HCT116 (cell line): ENCODE data around the gene UBA5. TPM values are rescaled to one million over a fixed set of nuclear protein-coding genes. Genes with fewer than 3 reads are reported as not detected.

Source experiments
- ATAC-seq: fragments of 200-7000 bp; cut with Tn5 transposase; 2 replicates; pipeline ENCODE4 v1.9.1; 2020; ENCODE audit warnings: mild to moderate bottlenecking, moderate library complexity
- BruUV-seq: library from RNA; stranded (reverse); fragments of 400-500 nt; replicated peaks from 2 replicates; lab custom pipeline; 2021; lab: Mats Ljungman, UMichigan
- CTCF ChIA-PET: fragments of 300-600 bp; sonication (Branson Sonifier 250); formaldehyde crosslinking; loops from one replicate; lab custom pipeline; 2021; ENCODE audit warnings: antibody characterized with exemption; lab: Charles Lee
- POLR2A ChIA-PET: fragments of 300-600, 350-600 bp; sonication (Branson Sonifier 250); formaldehyde crosslinking; loops from one replicate; lab custom pipeline; 2021; ENCODE audit warnings: antibody characterized with exemption; lab: Charles Lee
- RAD21 ChIA-PET, 2 experiments: fragments of 300-600 bp; sonication (Branson Sonifier 250); formaldehyde crosslinking; loops; one replicate each; lab custom pipeline; 2023; ENCODE audit warnings: low total read pairs in 2 of 2; ENCODE audit not compliant: uncharacterized antibody in 2 of 2, unreplicated experiment in 2 of 2, low non-redundant PET in 1 of 2; lab: Charles Lee
- DNase-seq: peaks from one replicate; pipeline ENCODE4 v3.0.0-alpha.2; 2010; ENCODE audit warnings: low read depth, low spot score
- H2AFZ ChIP-seq: fragments of 200-600 bp; shearing (Covaris generic), sonication (generic); 2 replicates; pipeline ENCODE4 v1.6.1; 2017; ENCODE audit warnings: low read depth, mixed run types, mixed read lengths, antibody characterized with exemption, low read length; ENCODE audit not compliant: poor library complexity, severe bottlenecking
- H3K27ac ChIP-seq: 2 replicates; pipeline ENCODE4 v1.5.1; 2012; ENCODE audit warnings: low read depth, low read length
- H3K27me3 ChIP-seq: fragments of 200-600 bp; sonication (generic); 2 replicates; pipeline ENCODE4 v1.6.1; 2016; ENCODE audit warnings: mixed run types, low read length, mixed read lengths; ENCODE audit not compliant: insufficient read depth
- H3K36me3 ChIP-seq, 2 experiments: fragments of 200-500 bp in 1 of 2; fragments of 200-600 bp in 1 of 2; sonication (Bioruptor generic) in 1 of 2; sonication (generic) in 1 of 2; 2 replicates each; pipeline versions ENCODE4 v1.5.1 to v1.6.1; 2014 to 2016; ENCODE audit warnings: low read length in 2 of 2, inconsistent platforms in 1 of 2, mixed read lengths in 1 of 2, mixed run types in 1 of 2; ENCODE audit not compliant: insufficient read depth in 2 of 2, control insufficient read depth in 1 of 2
- H3K4me1 ChIP-seq, 2 experiments: fragments of 200-600 bp in 1 of 2; sonication (generic) in 1 of 2; 2 replicates each; pipeline versions ENCODE4 v1.5.1 to v1.6.1; 2012 to 2017; ENCODE audit warnings: low read length in 2 of 2, inconsistent platforms in 1 of 2, mild to moderate bottlenecking in 1 of 2, mixed read lengths in 1 of 2, mixed run types in 1 of 2, moderate library complexity in 1 of 2; ENCODE audit not compliant: insufficient read depth in 2 of 2, control insufficient read depth in 1 of 2
- H3K4me2 ChIP-seq: fragments of 200-600 bp; sonication (generic); 2 replicates; pipeline ENCODE4 v1.6.1; 2017; ENCODE audit warnings: mixed run types, low read length, mixed read lengths
- H3K4me3 ChIP-seq, 2 experiments: fragments of 200-600 bp in 1 of 2; sonication (generic) in 1 of 2; replicated peaks in 1 of 2; 2 replicates each; pipeline ENCODE4 v1.5.1; 2011 to 2016; ENCODE audit warnings: low read length in 2 of 2, control low read depth in 1 of 2, low read depth in 1 of 2, mild to moderate bottlenecking in 1 of 2, mixed read lengths in 1 of 2, mixed run types in 1 of 2
- H3K79me2 ChIP-seq: fragments of 200-600 bp; sonication (generic); 2 replicates; pipeline ENCODE4 v1.6.1; 2017; ENCODE audit warnings: mild to moderate bottlenecking, mixed run types, low read length, moderate library complexity, mixed read lengths; ENCODE audit not compliant: insufficient read depth
- H3K9ac ChIP-seq: fragments of 200-600 bp; sonication (generic); 2 replicates; pipeline ENCODE4 v1.6.1; 2016; ENCODE audit warnings: low read length, mixed read lengths
- H3K9me2 ChIP-seq: fragments of 200-600 bp; sonication (generic), shearing (Covaris generic); 2 replicates; pipeline ENCODE4 v1.6.1; 2017; ENCODE audit warnings: mixed run types, mild to moderate bottlenecking, moderate library complexity; ENCODE audit not compliant: insufficient read depth
- H3K9me3 ChIP-seq, 2 experiments: fragments of 200-500 bp in 1 of 2; fragments of 200-600 bp in 1 of 2; sonication (Bioruptor generic) in 1 of 2; sonication (generic) in 1 of 2; 2 replicates each; pipeline ENCODE4 v1.6.1; 2014 to 2017; ENCODE audit warnings: low read length in 2 of 2, mixed read lengths in 2 of 2, inconsistent platforms in 1 of 2, low read depth in 1 of 2, mild to moderate bottlenecking in 1 of 2, mixed run types in 1 of 2, moderate library complexity in 1 of 2; ENCODE audit not compliant: control insufficient read depth in 1 of 2, insufficient read depth in 1 of 2
- H4K20me1 ChIP-seq: fragments of 200-600 bp; sonication (generic), shearing (Covaris generic); 2 replicates; pipeline ENCODE4 v1.6.1; 2017; ENCODE audit warnings: mixed run types, mild to moderate bottlenecking, moderate library complexity; ENCODE audit not compliant: insufficient read depth
- CBX3 ChIP-seq: IDR thresholded peaks from 2 replicates; pipeline ENCODE4 v1.6.1; 2012; ENCODE audit warnings: low read depth
- ELF1 ChIP-seq: IDR thresholded peaks from 2 replicates; pipeline ENCODE4 v1.6.1; 2012; ENCODE audit warnings: low read depth, borderline replicate concordance
- POLR2A ChIP-seq: IDR thresholded peaks from 2 replicates; pipeline ENCODE4 v1.7.0; 2011; ENCODE audit warnings: borderline replicate concordance; ENCODE audit not compliant: insufficient read depth, insufficient read length; ENCODE audit errors: extremely low read depth
- RAD21 ChIP-seq: IDR thresholded peaks from 2 replicates; pipeline ENCODE4 v1.6.1; 2012; ENCODE audit warnings: low read depth, mild to moderate bottlenecking
- SIN3A ChIP-seq: IDR thresholded peaks from 2 replicates; pipeline ENCODE4 v1.6.1; 2012; ENCODE audit warnings: low read depth
- SRF ChIP-seq: IDR thresholded peaks from 2 replicates; pipeline ENCODE4 v1.6.1; 2012; ENCODE audit warnings: low read depth
- TCF7L2 ChIP-seq: IDR thresholded peaks from 2 replicates; pipeline ENCODE4 v1.7.0; 2011; ENCODE audit warnings: borderline replicate concordance, inconsistent platforms; ENCODE audit not compliant: insufficient read depth, insufficient read length; ENCODE audit errors: extremely low read depth
- ZNF274 ChIP-seq: fragments of 200-500 bp; sonication (Bioruptor generic); IDR thresholded peaks from 2 replicates; pipeline ENCODE4 v1.6.1; 2014; ENCODE audit warnings: mild to moderate bottlenecking, low read depth, low read length, inconsistent platforms
- intact Hi-C: fragments of 100-400 bp; cut with micrococcal nuclease; formaldehyde crosslinking; loops from 2 replicates; pipeline ENCODE4 v1.10.0; 2022
- total RNA-seq: library from RNA; stranded (reverse); gene quantifications from one replicate; pipeline ENCODE4 v1.2.1, GENCODE V29; 2021; ENCODE audit not compliant: unreplicated experiment
- TF ChIP-seq, protein P1 (sequence below): IDR thresholded peaks from 2 replicates; pipeline ENCODE4 v1.6.1; 2012; ENCODE audit warnings: low read depth
- TF ChIP-seq, protein P2 (sequence below): IDR thresholded peaks from 2 replicates; pipeline ENCODE4 v1.6.1; 2012
- TF ChIP-seq, protein P3 (sequence below): IDR thresholded peaks from 2 replicates; pipeline ENCODE4 v1.6.1; 2011; ENCODE audit warnings: mild to moderate bottlenecking, low read length, moderate library complexity; ENCODE audit not compliant: insufficient replicate concordance; ENCODE audit errors: extremely low read depth

Gene UBA5
- total RNA-seq, 1 experiment from 2014 or later, result 43.7 TPM

DNA sequence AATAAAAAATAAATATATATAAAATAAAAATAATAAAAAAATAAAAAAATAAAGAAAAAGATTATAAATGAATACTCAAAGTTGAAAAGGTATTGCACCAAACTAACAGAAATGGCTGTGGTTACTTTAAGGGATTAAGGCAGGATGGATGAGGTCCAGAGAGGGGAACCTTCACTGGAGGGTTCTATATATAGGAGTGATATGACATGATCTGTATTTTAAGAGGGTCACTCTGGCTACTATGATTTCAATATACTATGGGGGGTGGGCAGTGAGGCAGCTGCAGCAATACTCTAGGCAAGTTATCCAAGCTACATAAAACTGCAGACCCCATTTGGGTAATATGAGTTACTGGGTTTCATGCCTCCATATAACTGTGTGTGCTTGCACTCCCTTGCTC lies 25.1 kb upstream of the UBA5 start:
- Histone ChIP-seq H4K20me1 (no peaks in the 10 kb centered on the region), H2AFZ (no peak overlapping the region), H3K4me1 (peaks cover 0 to 6% of the 10 kb centered on the region in 2 experiments; a peak in 2 of 4 replicates), H3K27ac (no peak overlapping the region), H3K4me3 (no peak overlapping the region), H3K9ac (no peak overlapping the region), H3K36me3 (peaks cover 2 to 6% of the 10 kb centered on the region in 2 experiments; a peak in 1 of 4 replicates), H3K9me2 (no peaks in the 10 kb centered on the region), H3K4me2 (no peak overlapping the region), H3K79me2 (no peaks in the 10 kb centered on the region), H3K27me3 (no peaks in the 10 kb centered on the region), H3K9me3 (no peaks in the 10 kb centered on the region)
- intact Hi-C loops, result loop anchor here (5.0 kb wide), 1 partner anchor 283 kb away; no protein-coding TSS in a partner anchor
- ChIA-PET CTCF (interaction anchor here (1.8 kb wide), 1 partner anchor 99 kb away, joined by 6 read pairs; no protein-coding TSS in a partner anchor), POLR2A (no interaction called here), RAD21 (no interaction called here)
- ATAC-seq (no peak), DNase-seq (no peak)
- no TSS peak for BruUV-seq
- TF ChIP-seq SIN3A (no peak), ELF1 (no peak), POLR2A (no peak), SRF (no peak), TCF7L2 (no peak), ZNF274 (no peak), RAD21 (no peak), CBX3 (no peak)
- TF ChIP-seq, protein P1, sequence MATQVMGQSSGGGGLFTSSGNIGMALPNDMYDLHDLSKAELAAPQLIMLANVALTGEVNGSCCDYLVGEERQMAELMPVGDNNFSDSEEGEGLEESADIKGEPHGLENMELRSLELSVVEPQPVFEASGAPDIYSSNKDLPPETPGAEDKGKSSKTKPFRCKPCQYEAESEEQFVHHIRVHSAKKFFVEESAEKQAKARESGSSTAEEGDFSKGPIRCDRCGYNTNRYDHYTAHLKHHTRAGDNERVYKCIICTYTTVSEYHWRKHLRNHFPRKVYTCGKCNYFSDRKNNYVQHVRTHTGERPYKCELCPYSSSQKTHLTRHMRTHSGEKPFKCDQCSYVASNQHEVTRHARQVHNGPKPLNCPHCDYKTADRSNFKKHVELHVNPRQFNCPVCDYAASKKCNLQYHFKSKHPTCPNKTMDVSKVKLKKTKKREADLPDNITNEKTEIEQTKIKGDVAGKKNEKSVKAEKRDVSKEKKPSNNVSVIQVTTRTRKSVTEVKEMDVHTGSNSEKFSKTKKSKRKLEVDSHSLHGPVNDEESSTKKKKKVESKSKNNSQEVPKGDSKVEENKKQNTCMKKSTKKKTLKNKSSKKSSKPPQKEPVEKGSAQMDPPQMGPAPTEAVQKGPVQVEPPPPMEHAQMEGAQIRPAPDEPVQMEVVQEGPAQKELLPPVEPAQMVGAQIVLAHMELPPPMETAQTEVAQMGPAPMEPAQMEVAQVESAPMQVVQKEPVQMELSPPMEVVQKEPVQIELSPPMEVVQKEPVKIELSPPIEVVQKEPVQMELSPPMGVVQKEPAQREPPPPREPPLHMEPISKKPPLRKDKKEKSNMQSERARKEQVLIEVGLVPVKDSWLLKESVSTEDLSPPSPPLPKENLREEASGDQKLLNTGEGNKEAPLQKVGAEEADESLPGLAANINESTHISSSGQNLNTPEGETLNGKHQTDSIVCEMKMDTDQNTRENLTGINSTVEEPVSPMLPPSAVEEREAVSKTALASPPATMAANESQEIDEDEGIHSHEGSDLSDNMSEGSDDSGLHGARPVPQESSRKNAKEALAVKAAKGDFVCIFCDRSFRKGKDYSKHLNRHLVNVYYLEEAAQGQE, result no peak
- TF ChIP-seq, protein P2, sequence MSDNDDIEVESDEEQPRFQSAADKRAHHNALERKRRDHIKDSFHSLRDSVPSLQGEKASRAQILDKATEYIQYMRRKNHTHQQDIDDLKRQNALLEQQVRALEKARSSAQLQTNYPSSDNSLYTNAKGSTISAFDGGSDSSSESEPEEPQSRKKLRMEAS, result no peak
- TF ChIP-seq, protein P3, sequence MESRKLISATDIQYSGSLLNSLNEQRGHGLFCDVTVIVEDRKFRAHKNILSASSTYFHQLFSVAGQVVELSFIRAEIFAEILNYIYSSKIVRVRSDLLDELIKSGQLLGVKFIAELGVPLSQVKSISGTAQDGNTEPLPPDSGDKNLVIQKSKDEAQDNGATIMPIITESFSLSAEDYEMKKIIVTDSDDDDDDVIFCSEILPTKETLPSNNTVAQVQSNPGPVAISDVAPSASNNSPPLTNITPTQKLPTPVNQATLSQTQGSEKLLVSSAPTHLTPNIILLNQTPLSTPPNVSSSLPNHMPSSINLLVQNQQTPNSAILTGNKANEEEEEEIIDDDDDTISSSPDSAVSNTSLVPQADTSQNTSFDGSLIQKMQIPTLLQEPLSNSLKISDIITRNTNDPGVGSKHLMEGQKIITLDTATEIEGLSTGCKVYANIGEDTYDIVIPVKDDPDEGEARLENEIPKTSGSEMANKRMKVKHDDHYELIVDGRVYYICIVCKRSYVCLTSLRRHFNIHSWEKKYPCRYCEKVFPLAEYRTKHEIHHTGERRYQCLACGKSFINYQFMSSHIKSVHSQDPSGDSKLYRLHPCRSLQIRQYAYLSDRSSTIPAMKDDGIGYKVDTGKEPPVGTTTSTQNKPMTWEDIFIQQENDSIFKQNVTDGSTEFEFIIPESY, result no peak
